ENCODE measurements around the gene PGM2.
"Not testable (repeated sequence)": the region's sequence is repeated elsewhere in the genome, so short reads cannot be mapped to it uniquely, and the experiment has no call there.

Gene PGM2

DNA sequence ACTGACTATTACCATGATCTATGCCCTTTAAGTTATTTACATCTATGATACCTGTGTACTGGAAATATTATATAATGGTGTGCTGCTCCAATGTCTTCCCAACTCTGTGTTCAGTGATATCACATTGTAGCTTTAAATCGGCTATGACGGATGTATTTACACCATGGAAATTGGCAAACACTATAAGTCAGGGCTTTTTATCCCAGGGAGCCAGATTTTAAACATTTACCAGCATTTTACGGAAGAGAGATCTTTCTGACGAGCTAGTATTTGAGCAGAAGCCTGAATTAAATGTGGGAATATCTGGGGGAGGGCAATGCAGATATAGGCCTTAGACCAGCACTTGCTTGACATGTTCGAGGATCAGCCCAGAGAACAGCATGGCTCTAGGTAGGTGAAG is 7.7 kb upstream of the PGM2 start:
- DNase-seq: no peak

DNA sequence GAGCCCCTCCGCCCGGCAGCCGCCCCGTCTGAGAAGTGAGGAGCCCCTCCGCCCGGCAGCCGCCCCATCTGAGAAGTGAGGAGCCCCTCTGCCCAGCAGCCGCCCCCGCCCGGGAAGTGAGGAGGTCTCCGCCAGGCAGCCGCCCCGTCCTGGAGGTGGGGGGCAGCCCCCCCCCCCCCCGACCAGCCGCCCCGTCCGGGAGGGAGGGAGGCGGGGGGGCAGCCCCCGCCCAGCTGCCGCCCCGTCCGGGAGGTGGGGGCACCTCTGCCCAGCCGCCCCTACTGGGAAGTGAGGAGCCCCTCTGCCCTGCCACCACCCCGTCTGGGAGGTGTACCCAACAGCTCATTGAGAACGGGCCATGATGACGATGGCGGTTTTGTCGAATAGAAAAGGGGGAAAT is 6.0 kb upstream of the PGM2 start:
- not testable (repeated sequence) for DNase-seq

DNA sequence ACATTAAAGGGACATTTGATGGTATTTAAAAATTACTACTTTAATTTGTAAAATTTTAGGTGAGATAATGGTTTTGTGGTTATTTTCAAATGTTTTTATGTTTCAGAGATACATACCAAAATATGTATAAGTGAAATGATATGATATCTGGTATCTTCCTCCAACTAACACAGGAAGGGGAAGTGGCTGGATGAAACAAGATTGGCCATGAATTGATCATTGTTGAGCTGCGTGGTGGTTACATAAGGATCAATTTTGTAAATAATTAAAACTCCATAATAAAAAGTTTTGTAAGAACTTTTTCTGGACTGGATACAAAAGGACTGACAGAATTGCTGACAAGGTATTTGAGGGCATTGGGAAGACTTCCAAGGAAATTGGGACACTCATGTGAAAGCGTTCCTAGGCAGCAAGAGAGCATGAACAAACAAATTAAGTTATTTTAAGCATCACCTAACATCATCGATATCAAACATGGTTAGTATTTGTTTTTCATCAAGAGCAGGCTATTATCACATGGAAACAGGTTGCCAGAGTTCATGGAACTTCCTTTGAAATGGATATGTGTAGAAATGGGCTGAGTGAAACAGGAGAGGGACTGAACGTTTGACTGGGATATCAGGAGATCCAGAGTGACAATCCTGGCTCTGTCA is 4.4 kb upstream of the PGM2 start:
- no peak for DNase-seq

DNA sequence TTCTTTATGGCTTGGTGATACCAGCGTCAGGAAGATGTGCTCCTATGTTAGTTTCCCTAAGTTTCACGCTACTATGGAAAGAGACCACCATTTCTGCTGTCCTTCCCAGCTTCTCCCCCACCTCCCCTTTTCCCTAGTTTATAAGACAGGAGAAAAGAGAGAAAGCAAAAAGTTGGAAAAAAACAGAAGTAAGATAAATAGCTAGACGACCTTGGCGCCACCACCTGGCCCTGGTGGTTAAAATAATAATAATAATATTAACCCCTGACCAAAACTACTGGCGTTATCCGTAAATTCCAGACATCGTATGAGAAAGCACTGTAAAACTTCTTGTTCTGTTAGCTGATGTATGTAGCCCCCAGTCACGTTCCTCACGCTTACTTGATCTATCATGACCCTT is 985 bp upstream of the PGM2 start:
- DNase-seq: not testable (repeated sequence)

DNA sequence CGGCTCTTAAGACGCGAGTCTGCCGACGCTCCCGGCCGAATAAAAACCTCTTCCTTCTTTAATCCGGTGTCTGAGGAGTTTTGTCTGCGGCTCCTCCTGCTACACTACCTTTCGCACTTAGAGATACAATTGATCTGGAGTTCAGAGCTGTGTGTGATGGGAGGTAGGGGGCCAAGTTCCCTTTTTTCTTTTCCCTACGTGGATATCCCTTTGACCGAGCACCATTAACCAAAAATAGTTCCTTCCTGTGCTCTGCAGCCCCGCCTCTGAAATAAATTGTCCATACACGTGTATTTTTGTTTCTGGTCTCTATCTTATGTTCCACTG is 555 bp upstream of the PGM2 start:
- DNase-seq: no peak

DNA sequence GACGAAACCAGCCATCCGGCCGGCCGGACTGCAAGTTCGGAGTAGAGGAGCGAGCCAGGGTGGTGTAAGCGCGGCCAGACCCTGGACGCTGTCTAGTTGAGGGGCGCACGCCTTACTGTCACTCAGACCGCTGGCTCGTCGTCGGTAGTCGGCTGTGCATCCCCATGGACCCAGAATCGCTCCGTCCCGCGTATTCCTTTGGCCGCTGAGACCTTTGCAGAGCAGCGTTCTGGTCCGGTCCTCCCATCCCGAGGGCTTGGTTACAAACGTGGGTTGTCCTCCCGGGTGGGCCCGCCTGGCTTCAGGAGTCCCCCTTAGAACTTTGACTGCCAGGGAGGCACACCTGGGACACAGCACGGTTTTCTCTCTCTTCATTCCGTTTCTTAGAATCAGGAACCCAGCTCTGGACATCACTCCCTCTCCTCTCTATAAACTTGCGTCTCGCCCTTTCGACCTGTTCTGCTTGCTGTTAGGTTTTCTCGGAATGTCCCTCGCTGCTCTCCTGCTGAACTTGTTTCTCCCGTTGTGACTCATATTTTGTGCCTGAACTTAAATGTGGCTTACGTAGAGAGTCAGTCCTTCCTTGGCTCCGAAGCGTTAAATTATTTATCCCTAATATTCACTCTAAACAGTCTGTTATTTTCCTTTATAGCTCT is 672 bp downstream of the PGM2 start:
- peak; percentile 51 for DNase-seq

DNA sequence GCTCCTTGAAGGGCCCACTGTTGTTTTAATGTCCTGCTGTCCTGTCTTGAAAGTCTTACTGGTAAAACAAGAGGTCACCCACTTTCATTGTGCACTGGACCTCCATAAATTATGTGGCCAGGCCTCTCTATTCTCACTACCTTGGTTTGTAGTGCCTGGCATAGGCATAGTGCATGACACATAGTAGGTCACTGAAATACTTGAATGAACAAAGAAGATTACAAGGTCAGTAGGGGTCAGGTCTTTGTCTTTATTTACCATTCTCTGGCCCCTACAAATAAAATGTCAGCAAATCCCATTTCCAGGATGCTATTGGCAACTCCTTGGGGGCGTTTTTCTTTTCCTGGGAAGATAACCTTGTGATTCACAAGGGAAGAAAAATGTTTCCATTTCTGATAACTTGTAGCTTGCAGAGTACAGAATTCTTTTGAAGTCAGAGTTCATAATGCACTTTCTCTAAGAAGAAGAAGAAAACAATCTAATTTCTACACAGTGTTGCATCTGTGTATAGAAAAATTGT is 1.4 kb downstream of the PGM2 start:
- DNase-seq: no peak

DNA sequence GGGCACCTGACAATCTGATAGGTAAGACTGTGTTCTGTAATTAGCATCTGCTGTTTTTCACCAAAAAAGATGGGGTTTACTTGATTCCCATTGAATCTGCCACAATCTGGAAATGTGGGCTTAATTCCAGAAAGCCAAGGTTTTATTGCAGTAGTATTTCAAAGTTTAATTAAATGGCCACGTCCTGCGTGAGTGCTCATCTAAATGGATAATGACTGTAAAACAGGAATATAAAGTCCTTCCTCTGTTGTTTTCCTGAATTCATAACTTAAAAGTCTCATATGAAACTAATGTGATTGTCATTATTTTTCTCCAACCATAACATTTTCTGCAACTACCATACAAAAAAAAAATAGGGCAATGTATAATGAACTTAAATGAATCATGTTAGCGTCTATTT is 2.4 kb downstream of the PGM2 start:
- DNase-seq: no peak

- DNase-seq: no peak
These were observed 4.2 kb downstream of the PGM2 start for GRCh38 chr4:37830640-37831039.

DNA sequence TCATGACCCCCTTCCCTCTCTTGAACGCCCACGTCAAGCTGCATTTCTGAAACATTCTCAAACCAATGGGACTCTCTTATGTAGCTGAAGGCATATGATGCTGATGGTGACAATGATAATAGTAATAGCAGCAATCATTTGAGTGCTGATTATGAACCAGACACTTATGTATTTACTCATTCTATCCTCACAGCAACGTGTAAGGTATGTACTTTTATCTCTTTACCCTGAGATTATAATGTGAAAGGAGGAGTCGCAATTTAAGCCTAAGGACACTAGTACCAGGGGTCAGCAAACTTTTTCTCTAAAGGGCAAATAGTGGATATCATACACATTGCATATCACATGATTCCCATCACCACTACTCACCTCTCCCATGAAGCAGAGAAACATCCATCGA is 8.5 kb downstream of the PGM2 start:
- DNase-seq: no peak

GRCh38 chr4:37835806-37836205 is 9.3 kb downstream of the PGM2 start:
- DNase-seq: no peak

GRCh38 chr4:37836274-37836673 is 9.8 kb downstream of the PGM2 start:
- no peak for DNase-seq

DNA sequence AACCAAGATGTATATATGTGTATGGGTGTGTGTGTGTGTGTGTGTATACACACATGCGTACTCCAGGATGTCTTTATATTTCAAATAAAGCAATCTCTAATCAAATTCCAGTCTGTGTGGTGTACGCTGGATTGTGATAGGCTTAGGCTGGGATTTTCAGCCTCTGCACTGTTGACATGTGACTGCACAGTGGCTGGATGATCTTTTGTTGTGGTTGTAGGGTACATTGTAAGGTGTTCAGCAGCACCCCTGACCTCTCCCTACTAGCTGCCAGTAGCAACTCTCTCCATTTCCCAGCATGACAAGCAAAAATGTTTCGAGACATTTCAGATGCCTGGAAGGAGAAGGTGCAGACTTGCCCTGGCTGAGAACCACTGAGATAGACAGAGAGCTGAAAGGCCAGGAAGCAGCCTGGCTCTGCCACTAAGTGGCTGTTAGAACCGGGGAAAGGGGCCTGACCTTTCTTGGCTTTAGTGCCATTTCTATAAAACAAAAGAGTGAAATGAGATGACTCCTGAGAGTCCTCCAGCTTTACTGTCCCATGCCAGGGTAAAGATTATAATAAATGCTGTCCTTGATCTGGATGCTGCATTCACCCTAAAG is 10.5 kb downstream of the PGM2 start:
- no peak for DNase-seq

DNA sequence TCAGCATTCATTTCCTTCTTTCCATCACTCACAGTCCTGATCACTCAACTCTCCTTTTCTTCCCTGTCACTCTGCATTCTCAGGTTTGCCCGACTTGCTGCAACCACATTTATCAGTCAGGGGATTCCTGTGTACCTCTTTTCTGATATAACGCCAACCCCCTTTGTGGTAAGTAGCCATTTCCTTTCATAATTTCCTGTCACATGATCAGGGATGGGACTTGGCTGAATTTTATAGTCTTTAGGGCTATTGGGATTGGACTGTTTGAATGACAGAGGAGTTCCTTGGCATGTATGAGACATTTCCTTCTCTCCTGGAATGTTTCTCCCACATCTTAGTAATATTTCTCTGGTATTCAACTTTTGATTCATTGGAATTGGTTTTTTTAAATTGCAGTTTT is 11.0 kb downstream of the PGM2 start:
- no peak for DNase-seq

GRCh38 chr4:37839426-37839825 is 12.9 kb downstream of the PGM2 start:
- no peak for DNase-seq

GRCh38 chr4:37844204-37844603 is 17.7 kb downstream of the PGM2 start:
- no peak for DNase-seq

DNA sequence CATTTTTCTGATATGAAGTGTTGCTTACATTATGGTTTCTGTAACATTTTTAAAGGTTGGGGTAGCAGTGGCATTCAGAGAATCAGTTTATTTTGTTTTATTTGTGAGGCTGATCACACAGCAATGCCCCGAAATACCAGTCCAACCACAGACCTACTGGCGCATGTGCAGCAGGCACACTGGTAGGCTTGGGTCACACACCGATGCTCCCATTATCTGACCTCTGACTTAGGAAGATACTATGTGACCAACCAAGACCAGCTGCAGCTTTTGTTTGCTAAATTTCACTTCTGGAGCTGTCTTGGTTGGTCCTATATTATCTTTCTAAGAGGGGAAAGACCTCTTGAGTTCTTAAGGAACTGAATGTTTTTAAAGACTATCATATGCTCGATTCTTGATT is 18.7 kb downstream of the PGM2 start:
- no peak for DNase-seq

DNA sequence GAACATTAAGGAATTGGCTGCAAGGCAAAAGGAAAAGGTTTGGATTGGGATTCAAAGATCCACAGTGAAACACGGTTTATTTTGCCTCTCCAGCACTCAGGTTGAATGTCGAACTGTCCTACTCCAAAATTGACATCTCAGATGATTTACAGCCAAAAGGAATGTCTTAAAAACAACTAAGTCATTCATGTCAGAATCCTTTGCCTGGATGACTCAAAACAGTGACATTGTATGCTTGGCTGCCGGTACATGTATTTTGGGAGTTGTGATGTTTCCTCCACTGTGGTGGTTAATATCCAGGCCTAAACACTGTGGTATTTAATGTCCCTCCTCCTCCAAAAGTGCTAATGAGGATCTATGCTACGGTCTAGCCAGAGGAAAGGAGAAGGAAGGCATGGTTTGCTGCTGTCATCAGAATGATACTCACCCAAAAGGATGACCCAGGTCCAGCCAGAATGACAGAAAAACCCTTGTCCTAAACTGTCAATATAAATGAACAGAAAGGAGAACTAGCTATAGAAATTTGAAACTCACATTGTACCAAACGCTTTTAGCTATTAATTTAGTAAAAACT is 20.9 kb downstream of the PGM2 start:
- DNase-seq: no peak

DNA sequence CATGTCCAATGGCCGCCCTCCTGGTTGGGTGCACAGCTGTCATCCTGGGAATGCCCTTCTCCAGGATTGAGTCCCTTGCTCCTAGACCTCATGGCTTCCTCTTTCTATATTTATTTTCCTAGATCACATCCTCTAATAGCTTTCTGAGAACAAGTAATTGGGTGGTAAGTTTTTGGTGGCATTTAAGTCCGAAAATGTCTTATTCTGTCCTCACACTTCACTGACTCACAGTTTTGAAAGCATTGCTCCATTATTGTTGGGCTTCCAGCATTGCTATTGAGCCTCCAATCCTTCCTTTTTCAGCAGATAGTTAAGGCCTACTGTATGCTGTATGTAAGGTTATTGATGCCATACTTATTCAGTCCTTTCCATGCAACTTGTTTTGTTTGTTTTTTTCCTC is 25.9 kb downstream of the PGM2 start:
- no peak for DNase-seq

DNA sequence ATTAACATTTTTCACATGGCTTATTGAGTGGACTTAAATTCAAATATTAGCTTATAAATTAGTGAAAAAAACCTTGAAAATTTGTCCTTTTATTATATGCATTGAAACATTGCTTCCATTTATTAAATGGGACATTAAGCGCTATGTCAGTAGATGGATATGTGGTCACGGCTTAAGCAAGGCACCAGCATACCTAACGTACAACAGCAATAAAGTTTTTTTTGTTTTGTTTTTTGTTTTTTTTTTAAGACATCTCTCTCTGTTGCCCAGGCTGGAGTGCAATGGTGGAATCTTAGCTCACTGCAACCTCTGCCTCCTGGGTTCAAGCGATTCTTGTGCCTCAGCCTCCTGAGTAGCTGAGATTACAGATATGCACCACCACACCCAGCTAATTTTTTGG is 31.6 kb downstream of the PGM2 start:
- no peak for DNase-seq

DNA sequence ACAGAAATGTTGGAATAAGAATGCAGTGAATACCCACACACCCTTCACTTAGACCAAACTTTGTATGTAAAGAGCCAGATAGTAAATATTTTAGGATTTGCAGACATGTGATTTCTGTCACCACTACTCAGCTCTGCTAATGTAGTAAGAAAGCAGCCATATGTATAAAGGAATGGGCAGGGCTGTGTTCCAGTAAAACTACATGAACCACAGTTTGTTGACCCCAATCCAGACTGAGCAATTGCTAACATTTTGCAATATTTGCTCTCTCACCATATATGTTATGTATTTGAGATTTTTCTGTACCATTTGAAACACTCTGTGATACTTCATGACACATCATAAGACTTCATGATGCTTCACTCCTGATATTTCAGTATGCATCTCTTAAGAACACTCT is 32.4 kb downstream of the PGM2 start:
- DNase-seq: no peak

GRCh38 chr4:37860266-37860665 is 33.8 kb downstream of the PGM2 start:
- DNase-seq: no peak

DNA sequence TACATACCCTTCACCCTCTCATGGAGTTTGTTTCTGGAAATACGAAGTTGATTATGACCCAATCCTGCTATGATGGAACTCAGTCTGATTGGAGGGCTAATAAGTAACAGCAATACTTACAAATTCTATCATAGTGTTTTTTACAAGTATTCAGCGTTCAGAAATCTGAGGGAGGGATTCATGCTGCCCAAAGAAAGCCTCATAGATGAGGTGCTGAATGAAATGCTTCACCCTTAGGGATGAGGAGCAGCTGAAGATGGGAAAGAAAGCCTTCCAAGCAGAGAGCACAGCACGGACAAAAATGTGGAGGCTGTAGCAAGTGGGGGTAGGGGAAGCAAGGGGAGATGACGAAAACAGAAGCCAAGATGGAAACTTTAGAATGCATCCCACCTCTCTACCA is 36.5 kb downstream of the PGM2 start:
- no peak for DNase-seq

DNA sequence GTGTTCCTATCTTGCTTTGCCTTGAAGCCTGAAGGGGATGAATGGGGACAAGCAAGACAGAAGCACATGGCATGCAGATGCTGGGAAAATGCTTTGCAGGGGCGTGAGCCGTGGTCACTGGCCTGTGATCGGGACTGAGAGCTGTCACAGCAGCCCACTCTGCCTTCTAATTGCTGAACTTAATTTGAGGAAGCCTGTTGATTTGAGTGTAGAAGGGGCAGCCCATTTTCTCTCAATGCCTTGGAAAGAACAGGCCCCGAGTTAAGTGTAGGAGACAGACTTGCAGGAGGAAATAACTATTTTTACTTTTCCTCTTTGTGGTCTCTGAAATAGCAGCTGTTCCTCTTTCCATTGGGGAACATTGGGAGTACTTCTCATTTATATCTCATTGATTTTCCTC is 38.3 kb downstream of the PGM2 start:
- DNase-seq: no peak

Measured in T1000 (cell line).